ENCODE measurements around the gene USP27X.

DNA sequence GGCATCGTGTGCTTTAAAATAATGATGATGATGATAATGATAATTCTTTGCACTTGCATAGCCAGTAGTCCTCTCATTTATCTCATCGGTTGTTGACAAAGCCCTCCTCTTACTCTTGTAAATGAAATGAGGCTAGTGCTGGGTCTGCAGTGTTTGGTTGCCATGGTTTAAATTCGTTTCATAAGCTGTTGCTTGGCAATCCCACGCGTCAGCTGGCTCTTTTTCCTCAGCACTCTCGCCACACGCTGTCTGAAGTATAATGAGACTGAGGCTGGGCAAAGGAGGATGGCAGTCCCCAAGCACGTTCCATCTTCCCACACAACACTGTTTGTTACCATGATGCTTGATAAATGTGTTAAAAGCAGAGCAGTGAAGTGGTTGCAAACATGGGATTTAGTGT lies 34.7 kb upstream of the USP27X start:
- TF ChIP-seq, protein P1, sequence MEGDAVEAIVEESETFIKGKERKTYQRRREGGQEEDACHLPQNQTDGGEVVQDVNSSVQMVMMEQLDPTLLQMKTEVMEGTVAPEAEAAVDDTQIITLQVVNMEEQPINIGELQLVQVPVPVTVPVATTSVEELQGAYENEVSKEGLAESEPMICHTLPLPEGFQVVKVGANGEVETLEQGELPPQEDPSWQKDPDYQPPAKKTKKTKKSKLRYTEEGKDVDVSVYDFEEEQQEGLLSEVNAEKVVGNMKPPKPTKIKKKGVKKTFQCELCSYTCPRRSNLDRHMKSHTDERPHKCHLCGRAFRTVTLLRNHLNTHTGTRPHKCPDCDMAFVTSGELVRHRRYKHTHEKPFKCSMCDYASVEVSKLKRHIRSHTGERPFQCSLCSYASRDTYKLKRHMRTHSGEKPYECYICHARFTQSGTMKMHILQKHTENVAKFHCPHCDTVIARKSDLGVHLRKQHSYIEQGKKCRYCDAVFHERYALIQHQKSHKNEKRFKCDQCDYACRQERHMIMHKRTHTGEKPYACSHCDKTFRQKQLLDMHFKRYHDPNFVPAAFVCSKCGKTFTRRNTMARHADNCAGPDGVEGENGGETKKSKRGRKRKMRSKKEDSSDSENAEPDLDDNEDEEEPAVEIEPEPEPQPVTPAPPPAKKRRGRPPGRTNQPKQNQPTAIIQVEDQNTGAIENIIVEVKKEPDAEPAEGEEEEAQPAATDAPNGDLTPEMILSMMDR (IDR thresholded peaks at IDR 0.05; ENCODE audit: low read length): no peak
- TF ChIP-seq EZH2phosphoT487 (IDR thresholded peaks at IDR 0.05; ENCODE audit: low read length) (no peak), EZH2 (optimal IDR thresholded peaks at IDR 0.05; ENCODE audit: low read depth, low read length) (no peak)

All from MM.1S (cell line).